Measurements from ENCODE around the gene RSRC1. TPM values are rescaled to one million over a fixed set of nuclear protein-coding genes. Genes with fewer than 3 reads are reported as not detected.

Gene RSRC1
- total RNA-seq, 1 experiment from 2014 or later = 37.9 TPM

GRCh38 chr3:158295771-158296170 is 185.9 kb downstream of the RSRC1 start:
- Histone ChIP-seq H3K27ac (ENCODE audit: insufficient read length, low read depth, low read length) (no peak overlapping the region), H3K9ac (ENCODE audit: extremely low read depth, insufficient read length, low read length) (no peak overlapping the region), H3K23ac (ENCODE audit: insufficient read length, low read depth, low read length) (no peak overlapping the region), H3K27me3 (ENCODE audit: insufficient read depth, low read length) (no peaks in the 10 kb centered on the region), H2BK120ac (ENCODE audit: low read depth, low read length, poor library complexity, severe bottlenecking) (no peak overlapping the region), H3T11ph (ENCODE audit: low read length) (no peak overlapping the region), H2BK20ac (ENCODE audit: low read depth, low read length, poor library complexity, severe bottlenecking) (no peak overlapping the region), H2BK12ac (ENCODE audit: insufficient read length, low read depth, low read length) (no peak overlapping the region), H4K5ac (ENCODE audit: insufficient read length, low read depth, low read length) (no peak overlapping the region), H2AFZ (ENCODE audit: low read length) (no peak overlapping the region), H4K91ac (ENCODE audit: insufficient read length, low read depth, low read length) (no peak overlapping the region), H3K79me1 (ENCODE audit: insufficient read depth, low read depth, low read length, poor library complexity, severe bottlenecking) (no peaks in the 10 kb centered on the region), H3K18ac (ENCODE audit: insufficient read length, low read depth, low read length) (no peak overlapping the region), H3K79me2 (ENCODE audit: insufficient read depth, low read length) (no peaks in the 10 kb centered on the region), H3K4ac (ENCODE audit: low read depth, low read length) (no peak overlapping the region), H3K56ac (ENCODE audit: insufficient read length, low read depth, low read length) (no peak overlapping the region), H3K23me2 (ENCODE audit: insufficient read length, low read depth, low read length, poor library complexity, severe bottlenecking) (no peaks in the 10 kb centered on the region), H2BK15ac (ENCODE audit: low read depth, low read length) (no peak overlapping the region), H2BK5ac (ENCODE audit: insufficient read length, low read length) (no peak overlapping the region), H3K9me3 (ENCODE audit: control insufficient read depth, low read depth, low read length) (no peaks in the 10 kb centered on the region), H3K14ac (ENCODE audit: insufficient read depth, low read length) (no peak overlapping the region), H3K4me1 (ENCODE audit: insufficient read depth, low read length) (no peaks in the 10 kb centered on the region), H2AK5ac (ENCODE audit: insufficient read length, low read length) (no peak overlapping the region), H3K4me2 (ENCODE audit: insufficient read depth, insufficient read length, low read length) (no peak overlapping the region), H4K20me1 (ENCODE audit: control insufficient read depth, insufficient read depth, insufficient read length) (no peaks in the 10 kb centered on the region), H4K8ac (replicated peaks; ENCODE audit: insufficient read length, low read depth, low read length) (no peak overlapping the region)
- Mint-ChIP-seq H3K4me3 (no peak overlapping the region), H3K27me3 (ENCODE audit: low read depth) (no peaks in the 10 kb centered on the region), H3K27ac (no peak overlapping the region), H3K4me1 (no peaks in the 10 kb centered on the region), H3K36me3 (ENCODE audit: insufficient read depth in 1 of 3, low read depth in 3 of 3) (no peaks in the 10 kb centered on the region), H3K9me3 (no peaks in the 10 kb centered on the region)
- DNase-seq = no peak
- no CpG with 5 or more reads among the region's 2 CpGs for WGBS (ENCODE audit: extremely low coverage, insufficient read length, low lambda C conversion rate)
- TF ChIP-seq CTCF (conservative IDR thresholded peaks at IDR 0.05) = no peak
